ENCODE measurements around the gene UBE2L3. TPM values are rescaled to one million over a fixed set of nuclear protein-coding genes. Genes with fewer than 3 reads are reported as not detected.
A peak's percentile ranks its signal among the peaks of the same experiment; 100 is the strongest.

Gene UBE2L3
- total RNA-seq, 2 experiments from 2014 or later, result 49.3 to 51.5 TPM

- Mint-ChIP-seq H3K27me3 (no peaks in the 10 kb centered on the region), H3K36me3 (peaks cover 7% of the 10 kb centered on the region), H3K27ac (no peak overlapping the region), H3K4me1 (peaks cover 5% of the 10 kb centered on the region), H3K9me3 (no peaks in the 10 kb centered on the region), H3K4me3 (no peak overlapping the region)
- POLR2A ChIA-PET, result no interaction called here
- ATAC-seq (ENCODE audit: low read depth) (no peak), DNase-seq (no peak)
These were observed 53.5 kb downstream of the UBE2L3 start for GRCh38 chr22:21621025-21621424.

GRCh38 chr22:21622011-21622918 lies 54.8 kb downstream of the UBE2L3 start:
- no peak for ATAC-seq (ENCODE audit: low read depth)
- POLR2A ChIA-PET, result no interaction called here
- DNase-seq, result no peak
- no peaks in the 10 kb centered on the region for H3K27me3 Mint-ChIP-seq
- no peaks in the 10 kb centered on the region for H3K9me3 Mint-ChIP-seq
- peaks cover 11% of the 10 kb centered on the region for H3K4me1 Mint-ChIP-seq
- peaks cover 11% of the 10 kb centered on the region for H3K36me3 Mint-ChIP-seq
- H3K4me3 Mint-ChIP-seq, result no peak overlapping the region
- peak overlapping the region; percentile 48 for H3K27ac Mint-ChIP-seq

- no peak for ATAC-seq (ENCODE audit: low read depth)
- no peak for DNase-seq
- peaks cover 20% of the 10 kb centered on the region for H3K36me3 Mint-ChIP-seq
- H3K4me3 Mint-ChIP-seq, result no peak overlapping the region
- no peaks in the 10 kb centered on the region for H3K9me3 Mint-ChIP-seq
- H3K27me3 Mint-ChIP-seq, result no peaks in the 10 kb centered on the region
- H3K4me1 Mint-ChIP-seq, result peaks cover 12% of the 10 kb centered on the region
- peak overlapping the region; percentile 48 for H3K27ac Mint-ChIP-seq
- POLR2A ChIA-PET, result interaction anchor here (2.2 kb wide), 1 partner anchor 19 kb away, joined by 7 read pairs; the partner anchor contains the start of gene SDF2L1
These were observed 55.6 kb downstream of the UBE2L3 start for GRCh38 chr22:21622919-21623647.

- DNase-seq (no peak), ATAC-seq (ENCODE audit: low read depth) (no peak)
- Mint-ChIP-seq H3K27ac (no peak overlapping the region), H3K4me3 (no peak overlapping the region), H3K27me3 (no peaks in the 10 kb centered on the region), H3K4me1 (peaks cover 15% of the 10 kb centered on the region), H3K36me3 (peaks cover 23% of the 10 kb centered on the region), H3K9me3 (no peaks in the 10 kb centered on the region)
- POLR2A ChIA-PET, result interaction anchor here (2.2 kb wide), 1 partner anchor 18 kb away, joined by 7 read pairs; the partner anchor contains the start of gene SDF2L1
These were observed 56.1 kb downstream of the UBE2L3 start for GRCh38 chr22:21623648-21623970.

- H3K9me3 Mint-ChIP-seq, result no peaks in the 10 kb centered on the region
- H3K36me3 Mint-ChIP-seq, result peaks cover 23% of the 10 kb centered on the region
- H3K4me1 Mint-ChIP-seq, result peaks cover 15% of the 10 kb centered on the region
- H3K4me3 Mint-ChIP-seq, result no peak overlapping the region
- H3K27ac Mint-ChIP-seq, result peak overlapping the region; percentile 62
- ATAC-seq (ENCODE audit: low read depth) (no peak), DNase-seq (peak; percentile 59)
- POLR2A ChIA-PET, result interaction anchor here (2.2 kb wide), 1 partner anchor 18 kb away, joined by 7 read pairs; the partner anchor contains the start of gene SDF2L1
- H3K27me3 Mint-ChIP-seq, result no peaks in the 10 kb centered on the region
These were observed 56.8 kb downstream of the UBE2L3 start for GRCh38 chr22:21624120-21624879.

- DNase-seq, result no peak
- POLR2A ChIA-PET, result interaction anchor here (1.8 to 2.2 kb wide), 2 partner anchors 17 to 22 kb away, joined by 3 to 7 read pairs; partner anchors contain the start of gene SDF2L1
These were observed 57.6 kb downstream of the UBE2L3 start for GRCh38 chr22:21624880-21625791.

GRCh38 chr22:21626073-21626734 lies 58.7 kb downstream of the UBE2L3 start:
- DNase-seq (no peak), ATAC-seq (ENCODE audit: low read depth) (no peak)
- POLR2A ChIA-PET, result interaction anchor here (0.6 to 1.8 kb wide), 4 partner anchors 17 to 58 kb away, joined by 3 to 5 read pairs (median 3); no protein-coding TSS in a partner anchor
- no peaks in the 10 kb centered on the region for H3K9me3 Mint-ChIP-seq
- no peak overlapping the region for H3K4me3 Mint-ChIP-seq
- peak overlapping the region; percentile 31 for H3K27ac Mint-ChIP-seq
- no peaks in the 10 kb centered on the region for H3K27me3 Mint-ChIP-seq
- peaks cover 23% of the 10 kb centered on the region for H3K36me3 Mint-ChIP-seq
- H3K4me1 Mint-ChIP-seq, result peaks cover 23% of the 10 kb centered on the region

More at GRCh38 chr22:21624880-21625791, 57.6 kb downstream of the UBE2L3 start:
- H3K4me1 Mint-ChIP-seq, result peaks cover 15% of the 10 kb centered on the region
- H3K27ac Mint-ChIP-seq, result peak overlapping the region; percentile 62
- no peaks in the 10 kb centered on the region for H3K27me3 Mint-ChIP-seq
- H3K4me3 Mint-ChIP-seq, result no peak overlapping the region
- no peaks in the 10 kb centered on the region for H3K9me3 Mint-ChIP-seq
- H3K36me3 Mint-ChIP-seq, result peaks cover 23% of the 10 kb centered on the region
- no peak for ATAC-seq (ENCODE audit: low read depth)

GRCh38 chr22:21626735-21627469 lies 59.4 kb downstream of the UBE2L3 start:
- POLR2A ChIA-PET, result interaction anchor here (0.8 to 1.8 kb wide), 3 partner anchors 16 to 59 kb away, joined by 3 to 5 read pairs (median 3); no protein-coding TSS in a partner anchor
- H3K9me3 Mint-ChIP-seq, result no peaks in the 10 kb centered on the region
- peak overlapping the region; percentile 39 for H3K4me3 Mint-ChIP-seq
- H3K27me3 Mint-ChIP-seq, result no peaks in the 10 kb centered on the region
- DNase-seq (no peak), ATAC-seq (ENCODE audit: low read depth) (no peak)
- peaks cover 23% of the 10 kb centered on the region for H3K36me3 Mint-ChIP-seq
- peaks cover 23% of the 10 kb centered on the region for H3K4me1 Mint-ChIP-seq
- peak overlapping the region; percentile 31 for H3K27ac Mint-ChIP-seq

- DNase-seq (no peak), ATAC-seq (ENCODE audit: low read depth) (peak; percentile 8)
- peak overlapping the region; percentile 88 for H3K4me3 Mint-ChIP-seq
- H3K27ac Mint-ChIP-seq, result peak overlapping the region; percentile 90
- peaks cover 25% of the 10 kb centered on the region for H3K4me1 Mint-ChIP-seq
- H3K36me3 Mint-ChIP-seq, result peaks cover 17% of the 10 kb centered on the region
- no peaks in the 10 kb centered on the region for H3K27me3 Mint-ChIP-seq
- POLR2A ChIA-PET, result interaction anchor here (0.8 to 7.0 kb wide), 11 partner anchors 13 to 647 kb away, joined by 3 to 94 read pairs (median 6); partner anchors contain the start of genes LZTR1, PPIL2, SDF2L1 and UBE2L3
- no peaks in the 10 kb centered on the region for H3K9me3 Mint-ChIP-seq
These were observed 61.1 kb downstream of the UBE2L3 start for GRCh38 chr22:21628386-21629254.

GRCh38 chr22:21629255-21630149 lies 62.0 kb downstream of the UBE2L3 start, which contains the start of gene YDJC:
Gene YDJC, minus strand, starts transcription at chr22:21630022. Its CDS starts 8 bp downstream, at chr22:21630014.
- DNase-seq (peak; percentile 98), ATAC-seq (ENCODE audit: low read depth) (peak; percentile 84)
- H3K4me3 Mint-ChIP-seq, result peak within 1 kb of the TSS; percentile 88
- no peaks in the 10 kb centered on the region for H3K27me3 Mint-ChIP-seq
- peaks cover 25% of the 10 kb centered on the region for H3K4me1 Mint-ChIP-seq
- H3K27ac Mint-ChIP-seq, result peak within 1 kb of the TSS; percentile 90
- H3K36me3 Mint-ChIP-seq, result peaks cover 17% of the 10 kb centered on the region
- H3K9me3 Mint-ChIP-seq, result no peaks in the 10 kb centered on the region
- POLR2A ChIA-PET, result interaction anchor here (0.6 to 7.0 kb wide), 15 partner anchors 13 to 647 kb away, joined by 3 to 94 read pairs (median 5); partner anchors contain the start of genes LZTR1, PPIL2, SDF2L1 and UBE2L3
